Measurements from ENCODE around the gene EIF5A. TPM values are rescaled to one million over a fixed set of nuclear protein-coding genes. Genes with fewer than 3 reads are reported as not detected.
A peak's percentile ranks its signal among the peaks of the same experiment; 100 is the strongest.

Gene EIF5A
- total RNA-seq = 1,241 and 1,262 TPM in 2 replicates

DNA sequence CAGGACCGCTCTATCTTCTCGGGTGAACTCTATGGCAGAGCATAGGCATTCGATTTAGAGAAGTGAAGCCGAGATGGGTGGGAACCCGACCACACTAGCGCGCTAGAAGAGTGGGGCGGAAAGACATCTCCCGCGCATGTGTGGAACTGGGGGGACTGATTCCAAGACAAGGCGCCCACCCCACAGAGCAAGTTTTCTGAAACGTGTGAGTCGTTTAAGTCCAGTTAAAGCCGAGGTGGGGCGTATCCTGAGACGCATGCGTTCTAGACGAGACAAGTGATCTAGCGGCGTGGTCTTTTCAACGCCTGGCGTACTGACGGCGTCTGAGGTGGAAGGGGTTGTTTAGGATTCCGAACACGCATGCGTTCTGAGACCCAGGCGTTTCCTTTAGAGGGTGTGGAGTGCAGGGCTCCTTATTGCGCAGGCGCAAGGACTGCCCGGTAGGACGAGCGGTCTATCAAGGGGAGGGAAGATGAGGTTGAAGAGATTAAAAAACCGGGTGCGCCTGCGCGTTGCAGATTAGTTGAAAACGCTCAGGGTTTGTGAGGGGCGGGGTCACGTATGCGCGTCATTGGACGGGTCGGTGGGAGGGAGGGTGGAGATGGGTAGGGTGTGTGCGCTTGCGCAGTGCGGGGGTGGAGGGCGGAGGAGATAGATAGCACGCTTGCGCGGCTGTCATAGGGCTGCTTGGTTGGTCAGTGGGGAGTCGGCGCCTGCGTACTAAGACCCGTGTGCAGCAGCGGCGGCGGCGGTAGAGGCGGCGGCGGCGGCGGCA lies at the start of gene EIF5A:
TSS of gene EIF5A (plus strand) at position 718 of the 775 bp plus-strand sequence. CDS start 2,008 bp downstream, outside the sequence.
- peaks cover 4% of the 10 kb centered on the region for H3K27me3 Mint-ChIP-seq (ENCODE audit: insufficient read depth)
- peak within 1 kb of the TSS; percentile 100 for H3K27ac Mint-ChIP-seq
- intact Hi-C loops (cut with micrococcal nuclease) = loop anchor here (1.0 to 5.0 kb wide), 16 partner anchors 8 to 550 kb away; partner anchors contain the start of genes CYB5D1, ELP5, GPS2 and NAA38
- DNase-seq (ENCODE audit: low spot score) = peak; percentile 99
- H3K36me3 Mint-ChIP-seq (ENCODE audit: low read depth) = peaks cover 33% of the 10 kb centered on the region
- no peaks in the 10 kb centered on the region for H3K9me3 Mint-ChIP-seq
- peaks cover 24% of the 10 kb centered on the region for H3K4me1 Mint-ChIP-seq (ENCODE audit: low read depth)
- H3K4me3 Mint-ChIP-seq = peak within 1 kb of the TSS; percentile 94

DNA sequence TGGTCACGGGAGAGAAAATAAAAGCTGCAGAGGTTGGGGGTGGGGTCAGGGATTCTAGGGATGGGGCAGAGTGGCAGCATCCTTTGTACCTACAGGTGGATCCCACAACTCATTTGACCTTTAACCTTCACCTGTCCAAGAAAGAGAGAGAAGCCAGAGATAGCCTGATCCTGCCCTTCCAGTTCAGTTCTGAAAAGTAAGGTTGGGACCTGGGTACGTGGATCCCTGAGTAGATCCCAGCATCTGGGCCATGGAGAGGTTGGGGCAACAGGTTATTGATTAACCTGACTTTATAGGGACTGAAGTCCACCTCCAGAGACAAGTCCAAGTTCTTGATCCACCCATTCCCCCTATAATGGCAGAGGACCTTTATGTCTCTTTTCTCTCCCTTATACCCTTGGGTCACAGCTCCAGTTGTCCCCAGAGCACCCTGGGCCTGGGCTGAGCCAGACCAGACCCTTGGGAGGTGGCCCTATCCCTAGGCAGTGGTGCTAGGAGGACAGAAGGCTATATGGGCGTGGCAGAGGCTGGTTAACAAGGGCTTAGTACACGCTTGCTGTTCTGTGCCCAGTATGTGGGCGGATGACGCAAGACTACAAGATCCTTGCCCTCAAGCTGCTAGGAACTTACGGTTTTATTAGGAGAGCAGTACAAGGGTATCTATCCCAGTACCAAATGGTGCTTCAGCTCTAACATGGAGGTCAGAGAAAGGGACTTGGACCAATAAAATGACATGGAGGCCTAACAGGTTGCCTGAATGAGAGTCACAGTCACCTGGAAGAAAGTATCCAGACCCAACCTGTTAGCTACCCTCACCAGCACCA lies 48.5 kb upstream of the EIF5A start:
- peaks cover 30% of the 10 kb centered on the region for H3K36me3 Mint-ChIP-seq (ENCODE audit: low read depth)
- no peaks in the 10 kb centered on the region for H3K9me3 Mint-ChIP-seq
- intact Hi-C loops (cut with micrococcal nuclease) = no loop called here
- H3K4me3 Mint-ChIP-seq = no peak overlapping the region
- H3K27ac Mint-ChIP-seq = no peak overlapping the region
- no peak for DNase-seq (ENCODE audit: low spot score)
- peaks cover 12% of the 10 kb centered on the region for H3K27me3 Mint-ChIP-seq (ENCODE audit: insufficient read depth)
- H3K4me1 Mint-ChIP-seq (ENCODE audit: low read depth) = peaks cover 32% of the 10 kb centered on the region

DNA sequence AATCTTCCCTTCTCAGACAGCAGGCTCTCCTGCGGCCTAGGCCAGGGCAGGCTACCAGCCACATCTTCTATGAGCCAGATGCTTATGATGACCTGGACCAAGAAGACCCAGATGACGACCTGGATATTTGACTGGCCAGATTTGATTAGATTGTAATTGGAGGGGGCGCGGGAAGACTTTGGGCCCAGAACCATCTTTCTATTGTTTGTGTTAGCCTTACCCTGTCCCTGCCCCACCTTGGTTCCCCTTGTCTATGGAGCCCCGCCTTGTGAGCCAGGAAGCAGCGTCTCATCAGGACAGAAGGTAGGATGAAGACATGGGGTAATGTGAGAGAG lies 47.9 kb upstream of the EIF5A start:
- intact Hi-C loops (cut with micrococcal nuclease) = no loop called here
- Mint-ChIP-seq H3K36me3 (ENCODE audit: low read depth) (peaks cover 25% of the 10 kb centered on the region), H3K9me3 (no peaks in the 10 kb centered on the region), H3K4me3 (peak overlapping the region; percentile 28), H3K27me3 (ENCODE audit: insufficient read depth) (peaks cover 17% of the 10 kb centered on the region), H3K4me1 (ENCODE audit: low read depth) (peaks cover 32% of the 10 kb centered on the region), H3K27ac (no peak overlapping the region)
- no peak for DNase-seq (ENCODE audit: low spot score)

DNA sequence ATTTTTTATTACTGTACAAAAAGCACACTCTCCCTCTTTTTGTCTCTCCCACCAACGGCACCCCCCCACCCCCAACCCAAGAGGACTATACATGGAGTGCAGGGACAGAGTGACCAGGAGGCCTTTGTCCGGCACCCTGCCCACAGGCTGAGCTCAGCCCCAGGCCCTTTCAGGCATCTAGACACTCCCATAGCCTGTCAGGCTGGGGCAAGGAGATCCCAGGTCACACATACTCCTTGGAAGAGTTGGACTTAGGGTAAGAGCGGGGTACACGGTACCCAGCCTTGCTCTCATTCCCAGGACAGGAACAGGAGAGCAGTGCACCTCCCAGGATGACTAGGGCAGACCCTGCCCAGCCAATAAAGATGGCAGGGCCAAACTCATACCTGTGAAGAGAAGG lies 47.3 kb upstream of the EIF5A start:
- H3K27me3 Mint-ChIP-seq (ENCODE audit: insufficient read depth) = peaks cover 20% of the 10 kb centered on the region
- H3K4me3 Mint-ChIP-seq = no peak overlapping the region
- no peak for DNase-seq (ENCODE audit: low spot score)
- no peaks in the 10 kb centered on the region for H3K9me3 Mint-ChIP-seq
- no peak overlapping the region for H3K27ac Mint-ChIP-seq
- H3K4me1 Mint-ChIP-seq (ENCODE audit: low read depth) = peaks cover 32% of the 10 kb centered on the region
- intact Hi-C loops (cut with micrococcal nuclease) = no loop called here
- peaks cover 20% of the 10 kb centered on the region for H3K36me3 Mint-ChIP-seq (ENCODE audit: low read depth)

DNA sequence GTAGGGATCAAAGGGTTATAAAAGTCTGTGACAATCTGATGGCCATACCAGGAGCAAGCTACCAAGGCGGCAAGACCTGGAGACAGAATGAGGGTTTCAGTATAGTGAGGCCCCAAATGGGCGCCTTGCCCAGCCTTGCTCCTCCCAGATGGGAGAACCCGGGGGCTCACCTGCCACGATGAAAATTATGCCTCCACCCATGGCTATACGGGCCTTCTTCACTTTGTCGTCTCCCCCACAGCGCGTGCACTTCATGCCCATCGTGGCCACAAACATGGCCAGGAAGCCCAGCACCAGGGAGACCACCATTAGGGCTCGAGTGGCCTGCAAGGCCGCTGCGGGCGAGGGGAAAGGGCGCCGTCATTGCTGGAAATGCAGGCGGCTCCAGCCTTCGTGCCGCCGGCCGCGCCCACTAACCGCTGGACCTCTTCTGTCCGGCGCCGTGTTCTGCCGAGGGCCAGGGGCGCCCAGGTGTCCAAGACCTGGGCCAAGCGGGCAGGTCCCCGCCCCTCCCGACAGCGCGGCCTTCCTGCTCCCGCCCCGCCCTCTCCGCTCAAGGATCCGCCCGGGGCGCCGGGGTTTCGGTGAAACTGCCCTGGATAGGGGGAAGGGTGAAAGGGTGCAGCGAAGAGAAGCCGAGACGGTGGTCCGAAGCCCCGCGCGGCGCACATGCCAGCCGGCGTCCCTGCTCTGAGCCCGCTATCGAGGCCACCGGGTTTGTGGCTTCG lies 46.6 kb upstream of the EIF5A start:
- Mint-ChIP-seq H3K9me3 (no peaks in the 10 kb centered on the region), H3K36me3 (ENCODE audit: low read depth) (peaks cover 19% of the 10 kb centered on the region), H3K27ac (no peak overlapping the region), H3K27me3 (ENCODE audit: insufficient read depth) (peaks cover 20% of the 10 kb centered on the region), H3K4me3 (no peak overlapping the region), H3K4me1 (ENCODE audit: low read depth) (peaks cover 32% of the 10 kb centered on the region)
- intact Hi-C loops (cut with micrococcal nuclease) = no loop called here
- no peak for DNase-seq (ENCODE audit: low spot score)

DNA sequence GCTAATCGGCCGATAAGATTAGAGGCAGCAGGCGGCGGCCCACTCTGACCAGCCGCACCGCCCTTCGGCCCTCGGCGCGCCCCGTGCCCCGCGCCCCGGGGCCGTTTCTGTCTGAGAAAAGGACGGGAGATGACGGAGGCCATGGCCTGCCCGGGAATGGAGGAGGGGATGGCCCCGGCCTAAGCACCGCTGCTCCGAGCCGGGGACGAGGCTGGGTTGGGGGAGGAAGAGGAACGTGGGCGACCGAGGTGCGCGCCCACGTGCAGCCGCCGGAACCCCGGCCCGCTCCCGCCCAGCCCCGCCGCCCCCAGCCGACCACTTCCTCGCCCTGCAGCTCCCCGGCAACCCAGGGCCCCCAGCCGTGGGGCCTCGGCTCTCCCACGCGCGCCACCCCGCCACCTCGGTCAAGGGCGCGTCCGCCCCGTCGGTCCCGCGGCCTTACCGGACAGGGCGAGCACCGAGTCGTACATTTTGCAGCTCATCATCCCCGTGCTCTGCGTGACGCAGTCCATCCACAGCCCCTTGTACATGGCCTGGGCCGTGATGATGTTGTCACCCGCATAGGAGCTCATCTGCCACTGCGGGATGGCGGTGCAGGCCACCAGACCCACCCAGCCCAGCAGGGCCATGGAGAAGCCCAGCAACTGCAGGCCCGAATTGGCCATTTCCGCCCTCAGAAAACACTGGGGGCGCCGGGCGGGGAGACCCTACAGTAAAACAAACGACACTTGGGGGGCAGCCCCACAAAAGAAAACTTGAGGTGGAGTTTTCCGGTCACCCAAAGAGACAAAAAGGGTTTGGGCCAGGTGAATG lies 45.8 kb upstream of the EIF5A start:
- H3K27me3 Mint-ChIP-seq (ENCODE audit: insufficient read depth) = peaks cover 20% of the 10 kb centered on the region
- no peaks in the 10 kb centered on the region for H3K9me3 Mint-ChIP-seq
- H3K4me3 Mint-ChIP-seq = peak overlapping the region; percentile 56
- intact Hi-C loops (cut with micrococcal nuclease) = loop anchor here (2.0 kb wide), 1 partner anchor 19 kb away; the partner anchor contains the start of gene SLC2A4
- no peak overlapping the region for H3K27ac Mint-ChIP-seq
- peaks cover 32% of the 10 kb centered on the region for H3K4me1 Mint-ChIP-seq (ENCODE audit: low read depth)
- H3K36me3 Mint-ChIP-seq (ENCODE audit: low read depth) = peaks cover 15% of the 10 kb centered on the region
- DNase-seq (ENCODE audit: low spot score) = no peak

DNA sequence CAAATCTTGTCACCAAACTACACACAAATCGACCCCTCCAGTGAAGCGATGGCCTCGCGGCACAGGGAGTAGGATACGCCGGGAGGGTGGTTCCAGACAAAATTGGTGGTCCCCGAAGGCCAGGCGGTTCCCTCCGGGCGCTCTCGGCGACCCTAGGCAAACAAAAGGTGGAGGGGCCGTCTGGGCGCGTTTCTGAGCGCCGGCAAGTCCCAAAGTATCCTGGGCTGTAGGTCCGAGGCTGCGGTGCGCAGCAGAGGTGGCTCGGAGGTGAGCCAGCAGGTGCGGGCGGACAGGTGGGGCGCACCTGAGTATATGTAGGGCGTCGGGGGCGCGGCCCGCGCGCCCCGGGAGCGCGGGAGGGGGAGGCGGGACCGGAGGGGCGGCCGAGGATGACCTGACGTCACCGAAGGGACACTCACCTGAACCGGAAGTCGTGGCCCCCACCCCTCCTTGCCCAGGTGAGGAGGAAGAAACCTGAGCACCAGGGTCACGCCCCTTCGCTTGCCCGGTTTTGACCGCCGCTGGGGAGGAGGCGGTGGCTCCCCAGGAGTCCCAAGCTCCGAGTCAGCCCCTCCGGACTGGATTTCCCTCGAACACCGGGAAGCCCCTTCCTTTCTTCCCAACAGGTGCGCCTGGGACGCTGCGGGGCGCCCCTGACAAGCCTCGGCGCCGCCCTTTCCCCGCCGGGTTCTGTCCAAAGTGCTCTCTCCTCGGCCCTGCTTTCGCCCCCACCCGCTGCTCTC lies 45.1 kb upstream of the EIF5A start, which contains the start of gene CLDN7:
TSS of gene CLDN7 (minus strand) at position 287 of the 743 bp plus-strand sequence. CDS start 435 bp downstream, outside the sequence.
- H3K4me3 Mint-ChIP-seq = peak within 1 kb of the TSS; percentile 73
- no peaks in the 10 kb centered on the region for H3K9me3 Mint-ChIP-seq
- H3K4me1 Mint-ChIP-seq (ENCODE audit: low read depth) = peaks cover 32% of the 10 kb centered on the region
- H3K27ac Mint-ChIP-seq = peak within 1 kb of the TSS; percentile 49
- DNase-seq (ENCODE audit: low spot score) = no peak
- intact Hi-C loops (cut with micrococcal nuclease) = loop anchor here (2.0 kb wide), 1 partner anchor 18 kb away; the partner anchor contains the start of gene SLC2A4
- peaks cover 23% of the 10 kb centered on the region for H3K27me3 Mint-ChIP-seq (ENCODE audit: insufficient read depth)
- peaks cover 12% of the 10 kb centered on the region for H3K36me3 Mint-ChIP-seq (ENCODE audit: low read depth)

DNA sequence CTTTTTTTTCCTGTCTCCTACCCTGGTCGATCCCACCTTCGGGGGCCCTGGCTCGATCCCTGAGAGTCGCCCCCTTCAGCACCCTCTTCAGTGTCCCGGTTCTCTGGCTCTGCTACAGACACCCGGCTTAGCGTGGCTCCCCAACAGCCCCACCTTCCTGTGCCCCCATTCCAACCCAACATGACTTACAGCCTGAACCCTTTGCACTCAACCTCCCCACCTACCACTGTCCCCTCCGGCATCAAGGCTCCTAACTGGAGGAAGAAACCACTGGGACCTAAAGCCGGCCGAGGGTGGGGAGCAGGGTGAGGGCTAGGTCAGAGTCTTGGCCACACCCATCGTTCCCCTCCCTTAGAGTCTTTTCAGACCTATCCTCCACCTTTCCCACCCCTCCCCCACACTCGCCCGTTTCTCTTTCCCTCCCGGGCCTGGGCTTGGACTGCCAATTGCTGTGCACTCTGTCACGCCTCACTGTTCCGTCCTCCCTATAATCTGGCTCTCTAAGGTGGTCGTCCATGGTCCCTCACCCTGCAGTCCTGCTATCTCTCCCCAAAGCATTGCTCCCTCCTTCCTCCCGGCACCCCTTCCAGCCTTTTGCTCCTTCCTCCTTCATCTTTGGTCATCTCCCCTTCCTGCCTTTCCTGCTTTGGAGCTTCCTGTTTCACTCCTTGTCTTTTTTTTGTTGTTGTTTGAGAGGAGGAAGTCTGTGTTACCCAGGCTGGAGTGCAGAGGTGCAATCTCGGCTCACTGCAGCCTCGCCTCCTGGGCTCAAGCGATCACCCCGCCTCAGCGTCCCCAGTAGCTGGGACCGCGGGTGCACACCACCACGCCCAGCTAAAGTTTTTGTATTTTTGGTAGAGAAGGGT lies 44.3 kb upstream of the EIF5A start:
- Mint-ChIP-seq H3K36me3 (ENCODE audit: low read depth) (peaks cover 11% of the 10 kb centered on the region), H3K27me3 (ENCODE audit: insufficient read depth) (peaks cover 23% of the 10 kb centered on the region), H3K27ac (peak overlapping the region; percentile 49), H3K4me3 (peak overlapping the region; percentile 73), H3K4me1 (ENCODE audit: low read depth) (peaks cover 32% of the 10 kb centered on the region), H3K9me3 (no peaks in the 10 kb centered on the region)
- DNase-seq (ENCODE audit: low spot score) = no peak
- intact Hi-C loops (cut with micrococcal nuclease) = loop anchor here (2.0 kb wide), 1 partner anchor 18 kb away; the partner anchor contains the start of gene SLC2A4

DNA sequence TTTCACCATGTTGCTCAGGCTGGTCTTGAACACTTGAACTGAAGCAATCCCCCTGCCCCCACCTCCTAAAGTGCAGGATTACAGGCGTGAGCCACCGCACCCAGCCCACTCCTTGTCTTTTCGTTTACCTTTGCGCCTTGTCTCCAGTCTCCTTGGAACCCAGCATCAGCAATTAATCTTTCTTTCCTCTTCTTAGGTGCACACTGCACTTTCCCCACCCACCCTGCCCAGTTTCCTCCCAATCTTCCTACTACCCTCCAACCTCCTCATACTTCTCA lies 43.7 kb upstream of the EIF5A start:
- DNase-seq (ENCODE audit: low spot score) = no peak
- peaks cover 8% of the 10 kb centered on the region for H3K36me3 Mint-ChIP-seq (ENCODE audit: low read depth)
- no peak overlapping the region for H3K27ac Mint-ChIP-seq
- H3K27me3 Mint-ChIP-seq (ENCODE audit: insufficient read depth) = peaks cover 23% of the 10 kb centered on the region
- intact Hi-C loops (cut with micrococcal nuclease) = loop anchor here (2.0 kb wide), 1 partner anchor 17 kb away; the partner anchor contains the start of gene SLC2A4
- peaks cover 30% of the 10 kb centered on the region for H3K4me1 Mint-ChIP-seq (ENCODE audit: low read depth)
- H3K9me3 Mint-ChIP-seq = no peaks in the 10 kb centered on the region
- peak overlapping the region; percentile 73 for H3K4me3 Mint-ChIP-seq

DNA sequence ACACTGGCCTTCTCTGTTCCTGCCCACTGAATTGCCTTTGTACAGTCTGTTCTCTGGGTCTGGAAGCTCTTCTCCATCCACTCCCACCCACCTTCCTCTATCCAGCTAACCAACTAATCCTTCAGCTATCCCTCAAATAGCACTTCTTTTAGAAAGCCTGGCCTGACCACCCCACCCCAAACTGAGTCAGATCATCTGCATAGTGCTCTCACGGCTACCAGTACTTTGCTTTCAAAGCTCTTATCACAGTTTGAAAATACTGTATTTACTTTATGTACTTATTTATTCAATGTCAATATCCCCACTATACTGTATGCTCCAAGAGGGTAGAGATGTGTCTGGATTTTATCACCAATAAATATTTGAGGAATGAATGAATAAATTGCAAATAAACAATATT lies 40.6 kb upstream of the EIF5A start:
- intact Hi-C loops (cut with micrococcal nuclease) = no loop called here
- H3K27me3 Mint-ChIP-seq (ENCODE audit: insufficient read depth) = peaks cover 23% of the 10 kb centered on the region
- H3K4me1 Mint-ChIP-seq (ENCODE audit: low read depth) = peaks cover 19% of the 10 kb centered on the region
- no peak overlapping the region for H3K27ac Mint-ChIP-seq
- no peak overlapping the region for H3K4me3 Mint-ChIP-seq
- DNase-seq (ENCODE audit: low spot score) = no peak
- no peaks in the 10 kb centered on the region for H3K36me3 Mint-ChIP-seq (ENCODE audit: low read depth)
- H3K9me3 Mint-ChIP-seq = no peaks in the 10 kb centered on the region

DNA sequence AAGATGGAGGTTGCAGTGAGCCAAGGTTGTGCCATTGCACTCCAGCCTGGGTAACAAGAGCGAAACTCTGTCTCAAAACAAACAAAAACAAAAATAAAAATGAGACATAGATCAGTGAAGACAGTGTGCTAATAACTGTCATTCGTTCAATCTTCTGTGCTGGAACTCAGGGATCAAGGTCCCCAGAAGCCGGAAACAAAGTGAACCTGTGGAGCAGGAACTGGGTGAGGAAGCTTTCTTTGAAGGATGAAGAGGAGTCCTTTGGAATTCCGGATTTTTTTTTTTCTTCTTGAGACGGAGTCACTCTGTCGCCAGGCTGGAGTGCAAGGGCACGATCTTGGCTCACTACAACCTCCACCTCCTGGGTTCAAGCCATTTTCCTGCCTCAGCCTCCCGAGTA lies 28.0 kb upstream of the EIF5A start:
- Mint-ChIP-seq H3K9me3 (no peaks in the 10 kb centered on the region), H3K36me3 (ENCODE audit: low read depth) (peaks cover 2% of the 10 kb centered on the region), H3K27me3 (ENCODE audit: insufficient read depth) (peaks cover 30% of the 10 kb centered on the region), H3K4me1 (ENCODE audit: low read depth) (peaks cover 16% of the 10 kb centered on the region), H3K4me3 (no peak overlapping the region), H3K27ac (no peak overlapping the region)
- DNase-seq (ENCODE audit: low spot score) = no peak
- intact Hi-C loops (cut with micrococcal nuclease) = no loop called here
